DND-41 (cell line): ENCODE results near the gene CBARP.

Experiments
- CTCF ChIP-seq: IDR thresholded peaks from 2 replicates; pipeline ENCODE4 v1.5.1; 2012; ENCODE audit warnings: borderline replicate concordance, low read length, moderate library complexity, mild to moderate bottlenecking; ENCODE audit not compliant: poor library complexity, severe bottlenecking; ENCODE audit errors: extremely low read depth
- EZH2 ChIP-seq: IDR thresholded peaks from 3 replicates; pipeline ENCODE4 v1.6.1; 2012; ENCODE audit warnings: borderline replicate concordance, low read depth, mild to moderate bottlenecking, moderate library complexity, low read length, inconsistent platforms; ENCODE audit not compliant: severe bottlenecking

GRCh38 chr19:1234955-1235380 lies 2.8 kb downstream of the CBARP start:
- TF ChIP-seq CTCF = no peak
- TF ChIP-seq EZH2 = no peak
